Activated CD8-positive, alpha-beta memory T cell treated with anti-CD3 and anti-CD28 coated beads for 48 hours (primary cell): ENCODE results near the gene FZD7.

Experiments
- DNase-seq, 3 experiments: peaks; one replicate each; pipeline ENCODE4 v3.0.0-alpha.2; 2020; ENCODE audit warnings: low read depth in 2 of 3, low spot score in 2 of 3

Gene FZD7

GRCh38 chr2:202065876-202066275 lies 32.2 kb downstream of the FZD7 start:
- no peak for DNase-seq

GRCh38 chr2:202066875-202067274 lies 33.2 kb downstream of the FZD7 start:
- no peak for DNase-seq

GRCh38 chr2:202067589-202067988 lies 33.9 kb downstream of the FZD7 start:
- no peak for DNase-seq

GRCh38 chr2:202069170-202070067 lies 35.8 kb downstream of the FZD7 start:
- no peak for DNase-seq

- DNase-seq: no peak
Measured at GRCh38 chr2:202071107-202071506, 37.5 kb downstream of the FZD7 start.

GRCh38 chr2:202072226-202072625 lies 38.6 kb downstream of the FZD7 start:
- no peak for DNase-seq

- DNase-seq: no peak
Measured at GRCh38 chr2:202072737-202073401, 39.2 kb downstream of the FZD7 start, which contains the start of gene KIAA2012. TSS of gene KIAA2012 (plus strand) at chr2:202073255. CDS start at chr2:202073628, 373 bp downstream.

- DNase-seq: no peak
Measured at GRCh38 chr2:202074324-202074723, 40.7 kb downstream of the FZD7 start.

GRCh38 chr2:202079310-202079709 lies 45.7 kb downstream of the FZD7 start:
- DNase-seq: no peak

- no peak for DNase-seq
Measured at GRCh38 chr2:202084265-202084664, 50.6 kb downstream of the FZD7 start.
